GM20000 (cell line): Measurements from ENCODE around the gene PRAC2.

Experiments used
- DNase-seq: peaks from one replicate; pipeline ENCODE4 v3.0.0; 2012; ENCODE audit warnings: low spot score
- TF ChIP-seq, protein P1 (sequence below): IDR thresholded peaks from 2 replicates; pipeline ENCODE4 v1.5.1; 2012; ENCODE audit warnings: mild to moderate bottlenecking, control low read depth; ENCODE audit errors: extremely low read depth, missing control alignments

Gene PRAC2

GRCh38 chr17:48740537-48740936, 17.6 kb downstream of the PRAC2 start:
- DNase-seq: no peak
- TF ChIP-seq, protein P1, sequence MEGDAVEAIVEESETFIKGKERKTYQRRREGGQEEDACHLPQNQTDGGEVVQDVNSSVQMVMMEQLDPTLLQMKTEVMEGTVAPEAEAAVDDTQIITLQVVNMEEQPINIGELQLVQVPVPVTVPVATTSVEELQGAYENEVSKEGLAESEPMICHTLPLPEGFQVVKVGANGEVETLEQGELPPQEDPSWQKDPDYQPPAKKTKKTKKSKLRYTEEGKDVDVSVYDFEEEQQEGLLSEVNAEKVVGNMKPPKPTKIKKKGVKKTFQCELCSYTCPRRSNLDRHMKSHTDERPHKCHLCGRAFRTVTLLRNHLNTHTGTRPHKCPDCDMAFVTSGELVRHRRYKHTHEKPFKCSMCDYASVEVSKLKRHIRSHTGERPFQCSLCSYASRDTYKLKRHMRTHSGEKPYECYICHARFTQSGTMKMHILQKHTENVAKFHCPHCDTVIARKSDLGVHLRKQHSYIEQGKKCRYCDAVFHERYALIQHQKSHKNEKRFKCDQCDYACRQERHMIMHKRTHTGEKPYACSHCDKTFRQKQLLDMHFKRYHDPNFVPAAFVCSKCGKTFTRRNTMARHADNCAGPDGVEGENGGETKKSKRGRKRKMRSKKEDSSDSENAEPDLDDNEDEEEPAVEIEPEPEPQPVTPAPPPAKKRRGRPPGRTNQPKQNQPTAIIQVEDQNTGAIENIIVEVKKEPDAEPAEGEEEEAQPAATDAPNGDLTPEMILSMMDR: no peak

- TF ChIP-seq, protein P1: no peak
- DNase-seq: no peak
These were observed 22.6 kb downstream of the PRAC2 start for GRCh38 chr17:48745381-48746275.

DNA sequence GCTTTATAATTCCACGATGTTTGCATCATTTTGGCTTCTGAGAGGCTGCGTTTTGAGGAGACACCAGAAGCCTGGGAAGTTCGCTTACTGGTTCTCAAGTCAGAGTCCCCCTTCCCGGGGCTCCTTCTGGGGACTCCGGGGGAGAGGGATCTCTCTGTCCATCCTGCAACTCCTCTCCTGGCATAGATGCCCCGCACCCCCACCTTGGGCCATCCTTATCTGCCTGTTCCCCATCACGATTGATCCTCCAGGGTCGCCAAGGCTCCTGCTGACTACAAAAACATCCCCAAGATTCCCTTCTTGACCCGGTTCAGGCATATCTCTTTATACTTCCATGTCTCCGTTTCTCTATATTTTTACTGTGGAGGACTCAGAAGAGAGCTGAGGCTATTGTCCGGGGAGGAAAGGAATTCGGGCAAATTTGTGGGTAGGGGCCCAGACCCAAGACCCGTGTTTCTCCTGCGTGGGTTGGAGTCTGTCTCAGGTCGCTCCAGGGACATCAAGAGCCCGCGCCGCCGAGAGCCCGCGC, 24.0 kb downstream of the PRAC2 start:
- DNase-seq: no peak
- TF ChIP-seq, protein P1: no peak

DNA sequence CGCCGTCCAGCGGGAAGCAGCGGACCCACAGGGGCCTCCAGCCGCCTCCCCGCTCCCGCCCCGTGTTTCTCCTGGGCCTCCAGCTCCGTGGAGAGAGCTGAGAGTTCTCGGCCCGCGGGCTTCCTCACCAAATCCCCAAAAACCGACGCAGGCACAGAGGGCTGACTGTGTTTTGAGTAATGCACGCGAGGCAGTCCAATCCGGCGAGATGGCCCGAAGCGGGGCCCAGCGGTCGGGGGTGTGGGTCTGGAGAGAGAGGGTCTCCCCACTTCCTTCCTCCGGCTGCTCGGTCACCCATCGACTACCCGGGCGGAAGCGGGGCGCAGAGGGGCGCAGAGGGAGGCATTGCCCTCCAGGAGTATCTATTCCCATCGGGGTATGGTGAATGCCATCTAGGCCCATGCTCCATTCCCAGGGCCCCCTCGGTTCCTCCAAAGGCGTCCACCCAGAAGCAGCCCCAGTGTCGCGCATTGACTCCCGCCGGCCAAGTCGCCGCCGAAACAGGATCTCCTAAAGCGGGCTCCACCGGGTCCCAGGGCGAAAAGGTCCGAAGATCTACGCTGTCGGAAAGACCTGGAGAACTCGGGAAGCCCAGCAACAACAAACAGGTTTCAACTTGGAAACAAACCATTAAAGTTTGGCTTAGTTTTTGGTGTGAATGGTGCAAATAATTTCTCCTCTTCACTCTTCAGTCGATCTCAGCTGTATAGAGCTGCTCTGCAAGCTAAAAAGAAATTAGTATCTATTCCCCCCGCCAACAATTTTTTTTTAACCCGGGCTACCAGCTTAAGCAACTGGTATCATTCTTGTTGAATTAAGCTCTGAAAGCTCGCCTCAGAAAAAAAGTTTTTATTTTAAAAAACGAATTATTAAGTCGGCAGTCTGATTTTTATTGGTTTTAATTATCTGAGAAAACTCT, 24.7 kb downstream of the PRAC2 start:
- TF ChIP-seq, protein P1: no peak
- DNase-seq: no peak

- DNase-seq: no peak
- TF ChIP-seq, protein P1: no peak
These were observed 26.0 kb downstream of the PRAC2 start for GRCh38 chr17:48748718-48749566.

- no peak for DNase-seq
- TF ChIP-seq, protein P1: no peak
These were observed 26.9 kb downstream of the PRAC2 start for GRCh38 chr17:48749621-48750553.
